GM18951 (cell line): ENCODE results near the gene KCNJ6.
"Not testable (repeated sequence)": the region's sequence is repeated elsewhere in the genome, so short reads cannot be mapped to it uniquely, and the experiment has no call there.

Source experiments
- POLR2A ChIP-seq: IDR thresholded peaks from 4 replicates; pipeline ENCODE4 v1.6.1; 2011; ENCODE audit warnings: mild to moderate bottlenecking; ENCODE audit not compliant: insufficient read length, insufficient read depth; ENCODE audit errors: extremely low read depth
- in situ Hi-C: fragments of 300-500 bp; cut with MboI; formaldehyde crosslinking; loops from one replicate; pipeline ENCODE4 v1.12.0; 2022; ENCODE audit warnings: low sequenced_read_pairs, mixed read lengths, inconsistent platforms; ENCODE audit not compliant: unreplicated experiment

KCNJ6 gene

GRCh38 chr21:37668462-37669239, 247.6 kb downstream of the KCNJ6 start:
- in situ Hi-C loops: no loop called here

GRCh38 chr21:37667380-37667779, 248.9 kb downstream of the KCNJ6 start:
- in situ Hi-C loops: no loop called here
- TF ChIP-seq POLR2A: no peak

More at GRCh38 chr21:37668462-37669239, 247.6 kb downstream of the KCNJ6 start:
- TF ChIP-seq POLR2A: no peak

- in situ Hi-C loops: no loop called here
Measured at GRCh38 chr21:37665230-37666024, 250.8 kb downstream of the KCNJ6 start.

GRCh38 chr21:37662227-37662626, 254.0 kb downstream of the KCNJ6 start:
- in situ Hi-C loops: not testable (repeated sequence)

More at GRCh38 chr21:37665230-37666024, 250.8 kb downstream of the KCNJ6 start:
- no peak for TF ChIP-seq POLR2A

GRCh38 chr21:37660709-37661108, 255.5 kb downstream of the KCNJ6 start:
- TF ChIP-seq POLR2A: no peak
- in situ Hi-C loops: no loop called here

GRCh38 chr21:37659874-37660273, 256.4 kb downstream of the KCNJ6 start:
- no peak for TF ChIP-seq POLR2A
- in situ Hi-C loops: no loop called here

- TF ChIP-seq POLR2A: no peak
- in situ Hi-C loops: no loop called here
Measured at GRCh38 chr21:37658817-37659458, 257.3 kb downstream of the KCNJ6 start.

- in situ Hi-C loops: no loop called here
- no peak for TF ChIP-seq POLR2A
Measured at GRCh38 chr21:37658121-37658816, 258.0 kb downstream of the KCNJ6 start.

- TF ChIP-seq POLR2A: no peak
- in situ Hi-C loops: no loop called here
Measured at GRCh38 chr21:37656899-37657298, 259.4 kb downstream of the KCNJ6 start.

GRCh38 chr21:37655611-37656300, 260.5 kb downstream of the KCNJ6 start:
- in situ Hi-C loops: no loop called here
- TF ChIP-seq POLR2A: no peak

GRCh38 chr21:37654596-37654995, 261.7 kb downstream of the KCNJ6 start:
- in situ Hi-C loops: no loop called here
- no peak for TF ChIP-seq POLR2A

- TF ChIP-seq POLR2A: no peak
- in situ Hi-C loops: no loop called here
Measured at GRCh38 chr21:37653201-37653600, 263.1 kb downstream of the KCNJ6 start.
